DMS53 treated with DMSO at 0.1 percent for 48 hours (cell line): Measurements from ENCODE around the gene ZNFX1.

Experiments
- DNase-seq: peaks from one replicate; lab custom pipeline; 2025; ENCODE audit not compliant: unreplicated experiment; lab: John Stamatoyannopoulos, UW

The ZNFX1 gene

GRCh38 chr20:49279677-49280462, 2.0 kb upstream of the ZNFX1 start:
- DNase-seq, result no peak

- DNase-seq, result no peak
Observed at GRCh38 chr20:49278818-49279676, 1.2 kb upstream of the ZNFX1 start.

GRCh38 chr20:49277786-49278035, 146 bp downstream of the ZNFX1 start:
- DNase-seq, result no peak

GRCh38 chr20:49276961-49277785, 684 bp downstream of the ZNFX1 start:
- no peak for DNase-seq

GRCh38 chr20:49276161-49276960, 1.5 kb downstream of the ZNFX1 start:
- no peak for DNase-seq

- DNase-seq, result no peak
Observed at GRCh38 chr20:49275636-49276035, 2.2 kb downstream of the ZNFX1 start.

GRCh38 chr20:49275216-49275615, 2.6 kb downstream of the ZNFX1 start:
- no peak for DNase-seq

GRCh38 chr20:49273696-49274277, 4.1 kb downstream of the ZNFX1 start:
- no peak for DNase-seq

GRCh38 chr20:49272654-49273053, 5.2 kb downstream of the ZNFX1 start:
- no peak for DNase-seq

- DNase-seq, result no peak
Observed at GRCh38 chr20:49270736-49271135, 7.1 kb downstream of the ZNFX1 start.

GRCh38 chr20:49270177-49270576, 7.7 kb downstream of the ZNFX1 start:
- no peak for DNase-seq

- DNase-seq, result no peak
Observed at GRCh38 chr20:49268600-49269365, 9.1 kb downstream of the ZNFX1 start.

- no peak for DNase-seq
Observed at GRCh38 chr20:49267327-49267726, 10.5 kb downstream of the ZNFX1 start.

GRCh38 chr20:49262444-49262843, 15.4 kb downstream of the ZNFX1 start:
- no peak for DNase-seq

- no peak for DNase-seq
Observed at GRCh38 chr20:49261173-49261572, 16.7 kb downstream of the ZNFX1 start.

- DNase-seq, result no peak
Observed at GRCh38 chr20:49260218-49260617, 17.6 kb downstream of the ZNFX1 start.

GRCh38 chr20:49259799-49260198, 18.1 kb downstream of the ZNFX1 start:
- DNase-seq, result no peak

GRCh38 chr20:49259284-49259683, 18.6 kb downstream of the ZNFX1 start:
- no peak for DNase-seq

GRCh38 chr20:49256261-49256660, 21.6 kb downstream of the ZNFX1 start:
- DNase-seq, result no peak
